GM08714 (cell line): ENCODE data around the gene PODN.

ENCODE experiments used
- H3K4me3 ChIP-seq: fragments of 200-500 bp; sonication (Bioruptor generic); 2 replicates; pipeline ENCODE4 v1.5.1; 2014; ENCODE audit warnings: mild to moderate bottlenecking, low read length, inconsistent platforms
- ZNF274 ChIP-seq: IDR thresholded peaks from 2 replicates; pipeline ENCODE4 v1.6.1; 2012; ENCODE audit warnings: mild to moderate bottlenecking, low read depth, low read length

PODN gene

DNA sequence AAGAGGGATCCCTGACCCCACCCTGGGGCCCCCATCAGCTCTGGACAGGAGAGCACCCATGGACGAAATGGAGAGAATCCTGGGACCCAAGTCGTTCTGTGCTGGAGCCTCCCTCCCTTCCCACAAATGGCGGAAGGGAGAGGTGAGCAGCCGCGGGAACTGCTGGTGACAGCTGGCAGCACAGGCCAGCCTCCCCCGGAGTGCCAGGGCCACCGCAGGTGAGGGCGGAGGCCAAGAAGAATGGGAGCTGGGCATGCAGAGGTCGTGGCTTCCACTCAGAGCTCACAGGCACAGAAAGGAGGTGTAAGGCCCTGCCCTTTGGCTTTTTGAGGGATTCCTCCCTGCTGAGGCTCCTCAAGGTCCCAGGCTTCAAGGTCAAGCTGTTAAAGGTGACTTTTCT is 55.8 kb downstream of the PODN start:
- H3K4me3 ChIP-seq, result no peak overlapping the region
- no peak for TF ChIP-seq ZNF274

DNA sequence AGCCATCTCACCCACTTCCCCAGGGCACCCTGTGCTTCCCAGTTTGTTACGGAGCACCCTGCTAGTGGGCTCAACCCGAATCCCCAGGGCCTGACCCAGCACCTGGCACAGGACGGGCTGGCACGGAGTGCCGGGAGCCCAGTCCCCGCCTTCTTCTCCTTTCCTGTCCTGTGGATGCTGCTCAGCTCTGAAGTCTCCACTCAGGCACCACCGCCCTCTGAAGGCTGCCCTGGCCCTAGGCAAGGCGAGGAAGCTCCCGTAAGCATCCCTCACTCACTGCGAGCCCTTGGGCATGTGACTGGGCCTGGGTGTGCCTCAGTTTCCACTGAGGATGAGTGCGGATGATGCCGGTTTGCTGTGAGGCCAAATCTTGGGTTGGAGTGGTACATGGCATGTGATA is 58.6 kb downstream of the PODN start:
- no peak for TF ChIP-seq ZNF274
- no peak overlapping the region for H3K4me3 ChIP-seq

DNA sequence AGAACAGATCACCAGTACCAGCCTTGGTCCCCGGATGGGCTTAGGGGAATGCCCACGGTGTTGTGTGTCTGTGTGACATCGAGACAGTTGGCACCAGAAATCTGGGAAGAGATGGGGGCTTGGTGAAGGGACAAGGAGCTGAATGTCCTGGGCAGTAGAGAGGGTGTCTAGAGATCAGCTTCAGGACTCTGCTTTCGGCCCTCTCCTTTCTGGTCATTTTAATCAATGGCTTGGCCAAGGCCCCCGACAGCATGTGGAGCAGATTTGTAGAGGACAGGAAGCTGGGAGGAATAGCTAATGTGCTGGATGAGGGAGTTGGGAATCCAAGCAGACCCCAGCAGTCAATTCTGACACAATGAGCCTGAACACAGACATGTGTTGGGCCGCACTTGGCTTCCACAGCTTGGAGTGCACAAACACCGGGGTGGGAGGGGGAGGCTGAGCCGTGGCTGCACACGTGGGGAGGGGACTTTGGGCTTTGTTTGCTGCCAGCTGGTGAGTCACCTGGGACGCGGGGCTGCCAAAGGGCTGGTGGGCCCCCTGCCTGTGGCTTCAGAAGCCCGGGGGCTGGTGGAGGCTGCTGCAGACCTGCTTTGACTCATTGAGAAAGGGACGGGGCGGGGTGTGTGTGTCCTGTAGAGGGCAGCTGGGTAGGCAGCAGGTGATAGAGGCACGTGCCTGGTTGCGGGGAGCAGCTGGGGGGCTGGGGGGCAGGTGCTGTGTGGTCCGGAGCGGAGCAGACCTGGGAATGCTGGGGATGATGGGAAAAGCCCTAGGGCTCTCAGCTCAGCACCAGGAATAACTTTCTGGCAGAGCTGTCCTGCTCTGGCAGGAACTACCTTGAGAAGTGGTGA is 59.5 kb downstream of the PODN start:
- no peak overlapping the region for H3K4me3 ChIP-seq

DNA sequence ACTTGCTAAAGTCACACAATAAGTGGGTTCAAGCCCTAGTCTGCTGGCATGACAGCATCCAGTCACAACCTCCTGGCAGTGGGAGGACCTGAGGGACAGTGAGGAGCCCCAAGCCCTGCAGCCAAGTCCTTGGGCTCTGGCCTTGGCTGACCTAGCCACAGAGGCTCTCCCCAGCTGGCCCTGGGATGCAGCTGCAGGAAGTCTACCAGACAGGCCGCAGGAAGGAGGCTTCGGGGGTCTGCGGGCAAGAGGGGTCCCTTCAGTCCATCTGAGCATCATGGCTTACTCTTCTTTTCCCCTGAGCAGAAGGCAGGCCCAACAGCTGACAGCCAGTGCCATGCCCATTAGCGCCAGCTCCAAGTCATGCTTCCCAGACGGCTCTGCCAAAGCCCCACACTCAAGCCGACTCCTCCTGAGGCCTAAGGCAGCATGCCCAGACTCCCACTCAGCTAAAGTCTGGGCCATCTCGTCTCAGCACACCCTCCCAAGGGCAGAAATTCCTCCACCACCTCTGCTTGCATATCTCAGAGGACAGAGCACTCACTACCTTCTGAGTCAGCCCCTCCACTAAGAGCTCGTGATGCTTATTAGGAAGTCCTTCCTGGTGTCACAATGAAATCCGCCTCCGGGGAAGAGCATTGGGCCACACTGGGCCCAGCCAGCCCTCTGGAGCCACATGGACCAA is 60.3 kb downstream of the PODN start:
- no peak overlapping the region for H3K4me3 ChIP-seq
- TF ChIP-seq ZNF274, result no peak

More for the DNA sequence above, 59.5 kb downstream of the PODN start:
- no peak for TF ChIP-seq ZNF274

DNA sequence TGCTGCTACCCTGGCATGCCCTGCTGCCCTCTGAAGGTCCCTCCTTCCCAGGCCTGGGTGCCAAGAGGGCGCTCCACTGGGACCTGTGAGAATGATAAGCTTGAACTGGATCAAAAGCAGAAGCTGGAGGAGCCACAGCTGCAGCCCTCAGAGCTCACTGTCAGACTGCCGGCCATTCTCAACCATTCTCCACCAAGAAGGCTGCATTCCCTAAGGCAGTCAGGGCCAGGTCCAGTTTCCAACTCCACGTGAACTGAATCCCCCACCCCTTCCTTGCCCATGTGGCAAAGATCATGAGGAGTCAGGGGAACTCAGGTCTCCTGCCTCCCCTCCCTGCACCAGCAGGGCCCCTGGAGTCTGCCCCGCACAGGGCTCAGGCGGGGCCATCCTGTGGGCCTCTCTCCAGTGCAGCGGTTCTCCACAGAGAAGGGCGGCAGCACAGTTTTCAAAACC is 61.0 kb downstream of the PODN start:
- TF ChIP-seq ZNF274, result no peak
- no peak overlapping the region for H3K4me3 ChIP-seq

DNA sequence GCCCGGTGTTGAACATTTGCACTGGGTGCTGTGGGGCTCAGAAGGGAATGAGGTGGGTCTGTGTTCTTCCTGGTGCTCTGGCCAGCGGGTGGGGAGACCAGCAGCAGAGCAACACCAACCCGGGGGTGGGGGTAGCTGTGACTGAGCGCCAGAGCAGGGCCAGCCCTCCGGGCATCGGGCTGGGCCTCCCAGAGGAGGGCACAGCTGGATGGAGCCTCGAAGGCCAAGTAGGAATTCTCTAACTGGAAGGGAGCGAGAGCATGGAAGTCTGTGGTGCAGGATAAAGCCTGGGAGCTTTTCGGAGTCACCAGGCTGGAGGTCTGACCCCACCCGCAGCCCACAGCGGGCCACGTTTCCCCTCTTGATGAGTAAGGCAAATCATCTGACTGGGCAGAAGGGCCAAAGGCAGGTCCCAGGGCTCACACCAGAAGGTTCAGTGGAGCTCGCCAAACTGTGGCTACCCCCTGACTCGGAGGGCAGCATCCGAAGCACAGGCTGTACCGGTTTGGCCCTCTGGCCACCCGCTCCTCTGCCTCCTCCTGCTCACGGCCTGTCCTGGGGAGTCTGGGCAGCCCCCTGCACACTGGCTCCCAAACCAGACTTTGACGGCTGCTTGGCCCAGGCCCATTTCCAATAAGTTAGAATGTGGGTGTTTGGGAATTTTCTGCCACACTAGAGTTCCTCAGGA is 61.6 kb downstream of the PODN start:
- no peak overlapping the region for H3K4me3 ChIP-seq
- no peak for TF ChIP-seq ZNF274

DNA sequence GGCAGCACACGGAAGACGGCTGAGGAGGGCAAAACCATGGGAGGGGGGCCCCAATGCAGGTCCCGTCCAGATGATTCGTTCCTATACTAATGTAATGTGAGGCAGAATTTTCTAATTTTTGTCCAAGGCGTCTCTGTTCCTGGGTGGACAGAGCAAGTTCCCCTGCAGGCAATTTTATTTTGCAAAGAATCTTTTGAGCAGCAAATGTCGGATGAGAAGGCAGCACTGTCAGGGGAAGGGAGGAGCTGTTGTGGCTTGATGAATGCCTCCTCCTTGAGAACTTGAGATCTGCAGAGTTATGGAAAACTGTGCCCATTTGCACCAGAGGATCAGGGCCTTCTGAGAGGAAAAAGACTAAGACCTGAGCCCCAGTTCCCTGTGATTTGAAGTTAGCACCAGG is 63.1 kb downstream of the PODN start:
- no peak overlapping the region for H3K4me3 ChIP-seq
- TF ChIP-seq ZNF274, result no peak

DNA sequence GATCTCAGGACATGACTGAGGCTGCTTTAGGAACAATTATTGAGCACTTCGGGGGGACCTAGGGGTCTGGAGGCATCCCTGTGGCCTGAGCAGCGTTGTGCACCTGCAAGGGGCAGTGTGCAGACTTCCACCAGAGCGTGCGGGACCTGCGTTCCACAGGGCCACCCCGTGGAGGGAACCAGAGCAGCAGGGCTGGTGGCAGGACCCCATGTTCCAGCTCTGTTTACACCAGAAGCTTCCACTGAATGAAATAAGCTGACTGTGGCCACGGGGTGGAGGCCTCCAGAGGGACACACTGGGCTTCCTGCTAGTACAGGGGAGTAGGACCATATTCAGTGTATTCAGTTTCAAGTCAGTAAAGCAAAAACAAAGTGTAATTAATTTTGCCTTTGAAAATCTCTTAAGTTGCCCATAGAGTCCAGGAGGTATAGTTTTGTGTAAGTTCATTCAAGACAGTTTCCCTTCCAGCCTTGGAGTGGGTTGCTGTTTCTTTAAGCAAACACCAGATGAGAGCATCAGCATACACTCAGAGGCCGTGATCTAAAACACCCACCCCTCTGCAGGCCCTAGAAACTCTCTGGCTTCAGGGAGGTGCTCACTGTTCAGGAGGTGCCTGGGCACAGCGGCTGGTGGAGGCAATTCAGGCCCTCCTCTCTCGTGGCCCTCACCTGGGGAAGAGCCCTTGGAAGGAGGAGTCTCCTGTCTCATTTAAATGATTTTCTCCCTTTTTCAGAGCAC is 63.8 kb downstream of the PODN start:
- H3K4me3 ChIP-seq, result no peak overlapping the region
- no peak for TF ChIP-seq ZNF274

DNA sequence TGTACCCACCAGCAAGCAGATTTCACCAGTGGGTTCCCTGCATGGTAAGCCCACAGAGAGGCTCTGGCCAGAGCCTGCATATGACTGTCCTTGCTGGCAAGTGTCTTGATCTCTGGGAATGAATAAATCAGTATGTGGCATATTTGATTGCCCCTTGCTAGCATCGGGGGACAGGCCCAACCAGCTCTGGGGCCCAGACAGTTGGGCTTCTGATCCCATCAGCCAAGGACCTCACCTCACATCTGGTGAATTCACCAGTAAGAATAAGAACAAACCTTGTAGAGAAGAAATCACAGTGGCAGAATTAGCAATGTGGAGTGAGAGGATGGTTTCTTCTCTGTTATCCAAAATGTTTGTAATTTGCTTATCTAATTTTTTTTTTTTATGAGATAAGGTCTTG is 64.5 kb downstream of the PODN start:
- no peak for TF ChIP-seq ZNF274
- no peak overlapping the region for H3K4me3 ChIP-seq

DNA sequence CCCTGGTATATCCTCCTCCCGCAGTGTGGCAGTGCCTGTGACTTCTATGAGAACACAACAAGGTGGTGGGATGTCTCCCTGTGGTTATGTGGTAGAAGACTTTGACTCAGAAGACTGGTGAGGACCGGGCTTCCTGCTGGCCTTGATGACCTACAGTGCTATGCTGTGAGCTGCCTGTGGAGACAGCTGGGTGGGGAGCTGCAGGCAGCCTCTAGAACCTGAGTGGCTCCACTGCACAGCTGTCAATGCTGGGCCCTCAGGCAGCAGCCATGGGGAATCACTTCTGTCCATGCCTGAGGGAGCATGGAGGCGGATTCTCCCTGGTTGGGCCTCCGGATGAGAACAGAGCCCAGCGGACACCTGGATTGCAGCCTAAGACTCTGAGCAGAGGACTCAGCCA is 65.5 kb downstream of the PODN start:
- no peak for TF ChIP-seq ZNF274

DNA sequence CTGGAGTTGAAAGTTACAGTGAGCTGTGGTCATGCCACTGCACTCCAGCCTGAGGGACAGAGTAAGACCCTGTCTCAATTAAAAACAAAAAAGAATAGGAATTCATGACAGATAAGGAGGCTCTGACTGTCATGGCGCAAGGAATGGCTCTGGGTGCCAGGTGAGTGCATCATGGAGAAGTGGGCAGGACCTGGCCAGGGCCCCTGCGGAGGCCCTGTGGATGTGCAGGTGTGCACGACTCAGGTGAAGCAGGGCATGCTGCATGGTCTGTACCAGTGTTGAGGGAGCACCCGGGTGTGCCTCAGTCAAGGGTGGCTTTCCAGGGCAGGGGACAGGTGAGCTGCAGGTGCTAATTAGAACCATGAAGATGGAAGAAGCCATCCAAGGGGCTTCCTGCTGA is 66.4 kb downstream of the PODN start:
- no peak overlapping the region for H3K4me3 ChIP-seq
- no peak for TF ChIP-seq ZNF274

More for the DNA sequence above, 65.5 kb downstream of the PODN start:
- H3K4me3 ChIP-seq, result no peak overlapping the region

DNA sequence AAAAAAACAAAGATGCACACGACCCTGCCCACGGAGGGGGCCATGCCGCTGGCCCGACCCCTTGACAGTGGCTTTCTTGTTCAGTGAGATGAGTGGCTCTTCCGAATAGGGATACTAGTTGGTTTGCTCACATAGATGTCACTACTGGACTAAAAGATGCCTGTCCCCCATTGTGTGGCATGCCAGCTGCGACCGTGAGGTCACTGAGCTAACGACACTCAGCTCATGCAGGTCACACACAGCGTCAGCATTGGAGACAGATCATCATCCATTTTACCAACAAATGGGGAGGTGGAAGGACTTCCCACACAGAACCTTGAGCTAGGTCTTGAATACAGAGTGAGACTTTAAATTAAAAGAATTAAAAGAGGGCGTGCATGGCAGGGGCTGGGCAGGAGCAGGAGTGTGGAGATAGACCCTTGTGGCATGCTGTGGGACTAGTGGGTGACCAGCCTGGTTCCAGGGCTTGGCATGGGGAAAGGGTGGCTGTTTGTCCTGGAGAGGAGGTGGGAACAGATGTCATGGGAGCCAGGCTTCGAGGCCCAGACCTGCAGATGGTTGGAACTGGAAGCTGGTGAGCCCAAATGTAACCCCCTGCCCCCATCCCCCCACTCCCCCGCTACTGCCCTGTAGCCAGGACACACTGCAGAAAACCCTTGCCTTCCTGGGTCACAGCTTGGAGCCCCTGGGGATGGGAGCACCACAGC is 68.0 kb downstream of the PODN start:
- no peak overlapping the region for H3K4me3 ChIP-seq
- no peak for TF ChIP-seq ZNF274

DNA sequence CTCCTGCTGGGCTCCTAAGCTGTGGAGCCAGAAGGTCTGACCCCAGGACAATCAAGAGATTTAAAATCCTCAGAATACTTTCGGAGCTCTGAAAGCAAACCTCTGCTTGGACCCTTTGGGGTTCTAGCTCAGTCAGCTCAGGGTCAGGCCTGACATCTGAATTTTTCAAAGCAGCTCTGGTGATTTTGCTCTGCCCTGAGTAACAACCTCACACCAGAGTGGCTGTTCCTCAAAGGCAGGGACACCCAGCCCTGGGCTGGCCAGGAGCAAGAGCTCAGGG is 68.5 kb downstream of the PODN start:
- no peak overlapping the region for H3K4me3 ChIP-seq
- no peak for TF ChIP-seq ZNF274

DNA sequence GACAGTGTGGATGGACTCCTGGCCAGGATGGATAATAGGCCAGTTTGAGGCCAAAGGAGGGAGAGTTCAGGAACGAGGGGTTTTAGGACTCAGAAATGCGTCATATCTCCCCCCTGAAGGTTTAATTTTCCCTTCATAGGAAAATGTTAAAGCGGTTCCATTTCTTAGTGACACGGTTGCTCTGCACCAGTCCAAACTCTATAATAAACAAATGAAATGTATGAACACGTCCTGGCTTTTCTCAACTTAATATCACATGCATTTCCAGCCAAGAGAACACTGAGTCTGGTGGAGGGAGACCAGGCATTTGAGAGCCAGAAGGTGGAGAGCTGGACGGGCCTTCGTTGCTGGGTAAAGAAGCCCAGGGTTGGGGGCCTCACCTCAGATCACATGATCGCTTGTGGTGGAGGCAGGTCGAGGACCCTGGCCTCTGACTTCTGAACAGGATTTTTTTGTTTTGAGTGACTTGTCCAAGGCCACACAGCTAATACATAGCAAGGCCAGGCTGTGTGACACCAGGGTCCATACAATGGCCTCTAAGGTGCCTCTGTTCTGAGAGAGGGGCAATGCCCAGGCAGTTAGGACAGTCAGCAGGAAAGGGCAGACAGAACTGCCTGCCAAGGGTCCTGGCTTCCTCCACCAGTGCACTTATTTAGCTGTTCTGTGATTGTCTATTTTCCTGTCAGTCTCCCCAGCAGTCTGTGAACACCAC is 69.0 kb downstream of the PODN start:
- H3K4me3 ChIP-seq, result no peak overlapping the region
- no peak for TF ChIP-seq ZNF274
